Panc1 (cell line): Measurements from ENCODE around the gene ADI1. TPM values are rescaled to one million over a fixed set of nuclear protein-coding genes. Genes with fewer than 3 reads are reported as not detected.

ENCODE experiments used
- ATAC-seq: fragments of 200-7000 bp; cut with Tn5 transposase; 2 replicates; pipeline ENCODE4 v1.9.1; 2020; ENCODE audit warnings: mild to moderate bottlenecking, moderate library complexity
- BruUV-seq: library from RNA; stranded (reverse); fragments of 400-500 nt; replicated peaks from 2 replicates; lab custom pipeline; 2021; lab: Mats Ljungman, UMichigan
- CTCF ChIA-PET: fragments of 300-600 bp; sonication (Branson Sonifier 250); formaldehyde crosslinking; loops from one replicate; lab custom pipeline; 2022; ENCODE audit warnings: antibody characterized with exemption; lab: Charles Lee
- POLR2A ChIA-PET: fragments of 300-600 bp; sonication (Branson Sonifier 250); formaldehyde crosslinking; loops from one replicate; lab custom pipeline; 2022; ENCODE audit warnings: antibody characterized with exemption; lab: Charles Lee
- DNase-seq: peaks from one replicate; pipeline ENCODE4 v3.0.0-alpha.2; 2010; ENCODE audit warnings: low read depth, low spot score
- H3K27ac ChIP-seq: 2 replicates; pipeline ENCODE4 v1.5.1; 2011; ENCODE audit warnings: mild to moderate bottlenecking, low read length, inconsistent platforms
- H3K27me3 ChIP-seq: fragments of 200-500 bp; sonication (Bioruptor generic); 2 replicates; pipeline ENCODE4 v1.6.0; 2014; ENCODE audit warnings: low read length, inconsistent platforms; ENCODE audit not compliant: control insufficient read depth, insufficient read depth
- H3K36me3 ChIP-seq: fragments of 200-500 bp; sonication (Bioruptor generic); 2 replicates; pipeline ENCODE4 v1.5.1; 2014; ENCODE audit warnings: inconsistent platforms, mild to moderate bottlenecking, low read length, moderate library complexity; ENCODE audit not compliant: control insufficient read depth, insufficient read depth
- H3K4me1 ChIP-seq: 2 replicates; pipeline ENCODE4 v1.5.1; 2011; ENCODE audit warnings: inconsistent platforms, mild to moderate bottlenecking, low read length, moderate library complexity; ENCODE audit not compliant: control insufficient read depth, insufficient read depth
- H3K4me3 ChIP-seq, 2 experiments: 2 replicates each; pipeline ENCODE4 v1.5.1; 2011 to 2012; ENCODE audit warnings: low read depth in 2 of 2, low read length in 2 of 2, mild to moderate bottlenecking in 2 of 2, inconsistent platforms in 1 of 2, moderate library complexity in 1 of 2
- H3K9me3 ChIP-seq: fragments of 200-500 bp; sonication (Bioruptor generic); 2 replicates; pipeline ENCODE4 v1.5.1; 2014; ENCODE audit warnings: low read depth, mild to moderate bottlenecking, inconsistent platforms, low read length, moderate library complexity; ENCODE audit not compliant: control insufficient read depth, insufficient read depth
- CTCF ChIP-seq: fragments of 450-650 bp; IDR thresholded peaks from 2 replicates; pipeline ENCODE4 v1.5.1; 2017; ENCODE audit warnings: mild to moderate bottlenecking
- POLR2AphosphoS5 ChIP-seq: IDR thresholded peaks from 2 replicates; pipeline ENCODE4 v1.6.1; 2012; ENCODE audit warnings: mild to moderate bottlenecking, low read depth, low read length, moderate library complexity
- SIN3A ChIP-seq: IDR thresholded peaks from 2 replicates; pipeline ENCODE4 v1.6.1; 2012; ENCODE audit warnings: low read depth, mild to moderate bottlenecking, low read length, moderate library complexity, borderline replicate concordance; ENCODE audit not compliant: insufficient read depth
- TCF7L2 ChIP-seq: IDR thresholded peaks from 2 replicates; pipeline ENCODE4 v1.6.1; 2011; ENCODE audit warnings: mild to moderate bottlenecking, low read depth, low read length, inconsistent platforms
- in situ Hi-C: cut with HindIII; loops from 2 replicates; pipeline ENCODE4 v1.10.0; 2016; ENCODE audit warnings: low sequenced_read_pairs, low pct_unique_long_range_greater_than_20kb
- intact Hi-C: fragments of 100-400 bp; cut with micrococcal nuclease; formaldehyde crosslinking; loops from one replicate; pipeline ENCODE4 v1.10.0; 2022; ENCODE audit not compliant: unreplicated experiment
- total RNA-seq: library from RNA; stranded (reverse); gene quantifications from one replicate; pipeline ENCODE4 v1.2.1, GENCODE V29; 2021; ENCODE audit not compliant: unreplicated experiment
- TF ChIP-seq, protein P1 (sequence below), 2 experiments: IDR thresholded peaks; 2 replicates each; pipeline ENCODE4 v1.6.1; 2011 to 2012; ENCODE audit warnings: low read depth in 2 of 2, control low read depth in 1 of 2, low read length in 1 of 2, mild to moderate bottlenecking in 1 of 2, moderate library complexity in 1 of 2; ENCODE audit not compliant: insufficient read depth in 1 of 2

The ADI1 gene
- total RNA-seq, 1 experiment from 2014 or later, result 42.9 TPM

GRCh38 chr2:3465328-3465727 lies 54.0 kb downstream of the ADI1 start:
- no peak overlapping the region for H3K27ac ChIP-seq
- in situ Hi-C loops (no loop called here), intact Hi-C loops (no loop called here)
- CTCF ChIA-PET, result interaction anchor here (0.6 kb wide), 1 partner anchor 23 kb away, joined by 3 read pairs; no protein-coding TSS in a partner anchor
- H3K4me1 ChIP-seq, result no peaks in the 10 kb centered on the region
- BruUV-seq, result no TSS peak
- no peak for ATAC-seq
- no peaks in the 10 kb centered on the region for H3K36me3 ChIP-seq
- DNase-seq, result no peak
- no peaks in the 10 kb centered on the region for H3K27me3 ChIP-seq
- H3K9me3 ChIP-seq, result no peaks in the 10 kb centered on the region
- TF ChIP-seq CTCF (no peak), POLR2AphosphoS5 (no peak), SIN3A (no peak), TCF7L2 (no peak)
- TF ChIP-seq, protein P1, sequence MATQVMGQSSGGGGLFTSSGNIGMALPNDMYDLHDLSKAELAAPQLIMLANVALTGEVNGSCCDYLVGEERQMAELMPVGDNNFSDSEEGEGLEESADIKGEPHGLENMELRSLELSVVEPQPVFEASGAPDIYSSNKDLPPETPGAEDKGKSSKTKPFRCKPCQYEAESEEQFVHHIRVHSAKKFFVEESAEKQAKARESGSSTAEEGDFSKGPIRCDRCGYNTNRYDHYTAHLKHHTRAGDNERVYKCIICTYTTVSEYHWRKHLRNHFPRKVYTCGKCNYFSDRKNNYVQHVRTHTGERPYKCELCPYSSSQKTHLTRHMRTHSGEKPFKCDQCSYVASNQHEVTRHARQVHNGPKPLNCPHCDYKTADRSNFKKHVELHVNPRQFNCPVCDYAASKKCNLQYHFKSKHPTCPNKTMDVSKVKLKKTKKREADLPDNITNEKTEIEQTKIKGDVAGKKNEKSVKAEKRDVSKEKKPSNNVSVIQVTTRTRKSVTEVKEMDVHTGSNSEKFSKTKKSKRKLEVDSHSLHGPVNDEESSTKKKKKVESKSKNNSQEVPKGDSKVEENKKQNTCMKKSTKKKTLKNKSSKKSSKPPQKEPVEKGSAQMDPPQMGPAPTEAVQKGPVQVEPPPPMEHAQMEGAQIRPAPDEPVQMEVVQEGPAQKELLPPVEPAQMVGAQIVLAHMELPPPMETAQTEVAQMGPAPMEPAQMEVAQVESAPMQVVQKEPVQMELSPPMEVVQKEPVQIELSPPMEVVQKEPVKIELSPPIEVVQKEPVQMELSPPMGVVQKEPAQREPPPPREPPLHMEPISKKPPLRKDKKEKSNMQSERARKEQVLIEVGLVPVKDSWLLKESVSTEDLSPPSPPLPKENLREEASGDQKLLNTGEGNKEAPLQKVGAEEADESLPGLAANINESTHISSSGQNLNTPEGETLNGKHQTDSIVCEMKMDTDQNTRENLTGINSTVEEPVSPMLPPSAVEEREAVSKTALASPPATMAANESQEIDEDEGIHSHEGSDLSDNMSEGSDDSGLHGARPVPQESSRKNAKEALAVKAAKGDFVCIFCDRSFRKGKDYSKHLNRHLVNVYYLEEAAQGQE (IDR thresholded peaks at IDR 0.05; ENCODE audit: insufficient read depth in 1 of 2, low read depth in 2 of 2, low read length in 1 of 2), result no peak
- POLR2A ChIA-PET, result no interaction called here
- no peak overlapping the region for H3K4me3 ChIP-seq

DNA sequence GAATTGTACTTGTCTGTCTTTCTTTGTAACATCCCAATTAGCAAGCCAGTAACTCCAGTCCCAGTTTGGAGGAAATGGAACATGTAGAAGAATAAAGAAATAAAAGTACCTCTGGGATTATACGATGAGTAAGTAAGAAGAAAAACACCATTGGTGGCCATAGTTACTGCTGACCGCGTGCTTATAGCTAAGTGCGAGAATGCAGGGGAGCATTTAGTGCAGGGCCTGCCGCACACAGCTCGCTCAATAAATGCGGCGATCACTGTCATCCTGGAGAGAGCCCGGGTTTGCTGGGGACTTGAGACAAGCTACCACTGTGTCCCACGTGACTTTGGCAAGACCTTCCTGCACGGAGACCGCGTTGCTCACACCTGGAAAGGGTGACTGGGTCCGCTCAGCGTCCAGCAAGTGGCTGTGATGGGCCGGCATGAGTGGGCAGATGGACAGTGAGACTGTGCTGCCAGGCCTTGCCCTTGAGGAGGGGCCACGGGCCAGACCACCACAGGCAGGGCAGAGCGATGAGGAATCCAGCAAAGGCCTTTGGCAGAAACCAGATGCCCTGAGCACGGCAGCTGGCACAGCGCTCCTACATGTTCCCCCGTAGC lies 54.8 kb downstream of the ADI1 start:
- Histone ChIP-seq H3K4me3 (no peak overlapping the region), H3K9me3 (no peaks in the 10 kb centered on the region), H3K4me1 (no peaks in the 10 kb centered on the region), H3K27ac (no peak overlapping the region), H3K36me3 (no peaks in the 10 kb centered on the region), H3K27me3 (no peaks in the 10 kb centered on the region)
- POLR2A ChIA-PET, result no interaction called here
- ATAC-seq (no peak), DNase-seq (no peak)
- intact Hi-C loops (no loop called here), in situ Hi-C loops (no loop called here)
- CTCF ChIA-PET, result no interaction called here
- no peak for TF ChIP-seq CTCF
- no peak for TF ChIP-seq TCF7L2
- TF ChIP-seq POLR2AphosphoS5, result no peak
- TF ChIP-seq, protein P1 (IDR thresholded peaks at IDR 0.05; ENCODE audit: insufficient read depth in 1 of 2, low read depth in 2 of 2, low read length in 1 of 2), result no peak
- TF ChIP-seq SIN3A, result no peak
- no TSS peak for BruUV-seq
